HG03095 (cell line): ENCODE measurements around the gene CDH20.

Source experiments
- ATAC-seq: cut with Tn5 transposase; IDR thresholded peaks from one replicate; pipeline ENCODE4 v1.9.1; 2021; ENCODE audit warnings: moderate library complexity; ENCODE audit not compliant: unreplicated experiment

Gene CDH20

DNA sequence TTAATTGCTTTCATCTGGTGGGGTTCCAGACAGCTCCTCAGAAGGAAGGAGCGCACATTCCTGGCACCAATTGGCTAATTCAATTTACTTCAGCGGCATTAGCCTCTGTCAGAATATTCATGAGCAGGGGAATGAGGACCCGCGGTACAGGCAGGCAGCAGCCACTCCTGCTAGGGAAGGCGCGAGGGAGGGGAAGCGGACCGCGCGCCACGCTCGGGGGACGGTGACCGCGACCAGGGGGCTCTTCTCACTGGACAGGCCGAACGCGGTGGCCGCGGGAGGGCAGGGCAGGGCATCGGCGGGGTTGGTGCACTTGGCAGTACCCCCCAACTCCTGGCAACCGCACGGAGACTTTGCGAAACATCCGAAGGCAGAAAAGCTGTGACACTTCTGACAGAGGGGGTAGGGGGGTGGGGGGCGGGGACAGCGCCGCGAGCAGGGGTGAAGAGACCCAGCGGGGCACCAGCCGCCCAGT, at the start of gene CDH20:
Gene CDH20 (plus strand): TSS at position 160 of the 475 bp plus-strand sequence.
- ATAC-seq, result no peak

GRCh38 chr18:61284039-61284438, 49.2 kb upstream of the CDH20 start:
- ATAC-seq, result no peak

GRCh38 chr18:61285777-61286176, 47.5 kb upstream of the CDH20 start:
- ATAC-seq, result no peak

- no peak for ATAC-seq
These were observed 46.4 kb upstream of the CDH20 start for GRCh38 chr18:61286867-61287266.

- no peak for ATAC-seq
These were observed 42.6 kb upstream of the CDH20 start for GRCh38 chr18:61290616-61291015.

- ATAC-seq, result no peak
These were observed 40.8 kb upstream of the CDH20 start for GRCh38 chr18:61292280-61293035.

- ATAC-seq, result no peak
These were observed 38.1 kb upstream of the CDH20 start for GRCh38 chr18:61295153-61295552.

DNA sequence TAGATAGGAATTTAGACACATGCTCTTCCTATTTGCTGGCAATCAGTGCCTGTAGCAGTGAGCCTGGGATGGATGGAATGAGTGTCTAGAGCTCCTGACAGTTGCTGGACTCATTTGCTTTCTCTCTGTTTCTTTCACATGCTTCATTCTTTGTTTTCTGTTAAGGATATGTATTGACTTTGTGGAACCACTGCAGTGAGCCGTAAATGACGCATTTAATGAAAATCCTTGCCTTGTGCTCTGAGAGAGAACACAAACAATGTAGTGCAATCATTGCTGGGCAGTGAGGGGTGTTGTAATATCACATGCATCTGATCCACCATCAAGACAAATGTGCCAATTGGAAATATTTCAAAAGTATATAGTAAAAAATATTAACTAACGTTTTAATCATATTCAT, 25.2 kb upstream of the CDH20 start:
- no peak for ATAC-seq

GRCh38 chr18:61308795-61309393, 24.3 kb upstream of the CDH20 start:
- ATAC-seq, result no peak

- peak; percentile 93 for ATAC-seq
These were observed 10.9 kb upstream of the CDH20 start for GRCh38 chr18:61322265-61322873.

DNA sequence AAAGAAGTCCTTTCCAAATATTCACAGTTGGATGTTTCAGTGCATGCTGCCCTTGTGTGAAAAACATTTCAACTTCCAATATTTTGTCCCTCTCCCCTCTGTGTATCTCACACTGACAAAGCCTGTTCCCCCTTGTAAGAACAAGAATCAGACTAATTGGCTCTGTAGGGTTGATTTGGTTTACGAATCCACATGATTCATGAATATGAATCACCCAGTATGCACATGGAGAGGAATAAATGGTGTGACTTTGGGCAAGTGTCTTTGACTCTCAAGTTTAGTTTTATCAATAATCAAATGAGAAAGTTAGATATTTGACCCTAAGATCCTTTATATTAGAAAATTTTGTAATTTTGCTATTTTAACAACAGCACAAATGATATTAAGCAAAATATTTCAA, 9.3 kb upstream of the CDH20 start:
- no peak for ATAC-seq

- no peak for ATAC-seq
These were observed 6.8 kb upstream of the CDH20 start for GRCh38 chr18:61326407-61326806.

GRCh38 chr18:61329398-61329797, 3.8 kb upstream of the CDH20 start:
- ATAC-seq, result no peak

GRCh38 chr18:61331051-61331450, 2.2 kb upstream of the CDH20 start:
- no peak for ATAC-seq

DNA sequence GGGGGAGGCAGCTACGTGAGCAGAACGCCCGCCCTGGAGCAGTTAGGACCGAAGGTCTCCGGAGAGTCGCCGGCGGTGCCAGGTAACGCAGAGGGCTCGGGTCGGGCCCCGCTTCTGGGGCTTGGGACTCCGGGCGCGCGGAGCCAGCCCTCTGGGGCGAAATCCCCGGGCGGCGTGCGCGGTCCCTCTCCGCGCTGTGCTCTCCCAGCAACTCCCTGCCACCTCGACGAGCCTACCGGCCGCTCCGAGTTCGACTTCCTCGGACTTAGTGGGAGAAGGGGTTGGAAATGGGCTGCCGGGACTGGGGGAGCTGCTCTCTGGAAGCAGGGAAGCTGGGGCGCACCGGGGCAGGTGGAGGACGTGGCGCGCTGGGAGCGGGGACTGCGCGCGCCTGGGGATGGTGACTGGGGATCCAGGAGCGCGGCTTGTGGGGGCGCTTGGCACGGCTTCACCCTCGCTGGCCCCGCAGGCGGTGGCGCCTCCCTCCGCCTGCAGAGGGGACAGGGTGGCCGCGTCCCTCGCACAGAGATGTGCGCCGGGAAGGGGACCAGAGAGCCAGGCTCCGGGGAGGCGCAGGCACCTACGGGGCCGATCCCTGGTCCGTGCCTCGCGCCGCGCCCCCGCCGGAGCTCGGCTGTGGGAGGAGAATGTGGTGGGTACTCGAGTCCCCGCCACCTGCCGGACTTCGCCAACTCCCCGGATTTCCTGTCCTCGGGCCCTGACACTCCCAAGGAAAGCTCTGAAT, 688 bp downstream of the CDH20 start:
- no peak for ATAC-seq

DNA sequence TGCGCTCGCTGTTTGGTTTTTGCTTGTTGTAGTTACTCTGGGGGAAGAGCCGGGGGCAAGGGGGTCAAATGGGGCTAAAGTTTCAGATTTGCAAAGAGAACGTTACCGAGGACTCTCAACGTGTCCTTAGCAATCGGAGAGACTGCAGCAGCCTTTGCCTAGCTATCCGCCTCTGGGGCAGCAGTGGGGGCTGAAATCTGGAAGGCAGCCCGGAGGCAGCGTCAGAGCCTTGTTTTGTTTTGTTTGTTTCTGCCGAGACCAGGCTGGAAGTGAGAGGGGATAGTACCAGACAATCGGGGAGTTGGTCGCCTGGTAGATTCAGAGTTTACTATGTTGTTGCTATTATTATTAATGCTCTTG, 1.2 kb downstream of the CDH20 start:
- no peak for ATAC-seq

- ATAC-seq, result no peak
These were observed 1.9 kb downstream of the CDH20 start for GRCh38 chr18:61334951-61335683.

DNA sequence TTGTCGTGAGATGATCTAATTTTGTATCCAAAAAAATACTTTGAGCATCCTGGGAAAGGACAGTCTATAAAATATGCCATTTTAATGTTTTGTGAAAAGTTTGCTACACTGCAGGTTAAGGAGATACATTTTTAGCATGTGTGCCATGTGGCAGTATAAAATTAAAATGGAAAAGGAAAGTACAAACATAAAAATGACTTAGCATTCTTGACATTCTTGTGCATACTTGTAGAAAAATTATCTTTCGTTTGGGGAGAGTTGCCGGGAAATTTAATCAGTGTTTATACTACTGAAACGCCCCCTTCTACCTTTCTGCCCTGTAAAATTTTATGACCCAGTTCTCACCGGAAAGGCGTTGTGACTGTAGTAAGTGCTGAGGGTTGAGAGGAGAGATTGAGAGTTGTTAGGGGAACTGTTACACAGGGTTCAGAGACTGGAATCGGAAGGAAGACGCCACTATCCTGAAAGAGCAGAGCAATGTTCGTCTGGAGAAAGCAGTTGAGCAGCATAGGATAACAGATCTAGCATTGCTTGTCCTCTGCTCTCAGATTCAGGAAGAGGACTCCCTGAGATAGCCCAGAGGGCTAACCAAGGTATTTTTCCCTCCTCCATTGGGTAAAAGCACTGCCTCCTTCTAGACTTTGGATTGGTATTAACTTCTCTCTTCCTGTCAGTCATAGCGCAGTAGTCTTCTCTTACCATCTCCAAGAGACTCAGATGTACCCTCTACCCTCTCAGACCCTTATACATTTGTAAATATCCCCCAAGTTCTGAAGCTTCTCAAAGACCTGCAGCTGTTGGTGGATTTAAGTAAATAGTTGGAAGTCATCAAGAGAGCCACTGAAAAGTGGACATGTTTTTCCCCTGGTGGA, 2.7 kb downstream of the CDH20 start:
- no peak for ATAC-seq

GRCh38 chr18:61336766-61337165, 3.5 kb downstream of the CDH20 start:
- no peak for ATAC-seq

GRCh38 chr18:61337527-61337926, 4.3 kb downstream of the CDH20 start:
- ATAC-seq, result no peak
